K562 (cell line): ENCODE measurements around the gene DOCK7. TPM values are rescaled to one million over a fixed set of nuclear protein-coding genes. Genes with fewer than 3 reads are reported as not detected.
"Not testable (repeated sequence)": the region's sequence is repeated elsewhere in the genome, so short reads cannot be mapped to it uniquely, and the experiment has no call there.

Experiments used
- ATAC-seq: fragments of 200-7000 bp; cut with Tn5 transposase; 3 replicates; pipeline ENCODE4 v1.9.1; 2020; ENCODE audit warnings: moderate library complexity
- BruUV-seq: library from RNA; stranded (reverse); fragments of 400-500 nt; replicated peaks from 2 replicates; lab custom pipeline; 2021; lab: Mats Ljungman, UMichigan
- CTCF ChIA-PET: fragments of 300-600 bp; formaldehyde crosslinking; extraction: SDS; loops from one replicate; lab custom pipeline; 2021; ENCODE audit warnings: low intra/inter-chr PET ratio; lab: Yijun Ruan, JAX
- POLR2A ChIA-PET: fragments of 300-600, 350-650 bp; sonication (Branson Sonifier 250); formaldehyde crosslinking; extraction: SDS; loops from one replicate; lab custom pipeline; 2021; ENCODE audit warnings: antibody characterized with exemption, inconsistent platforms; lab: Yijun Ruan, JAX
- DNase-seq, 4 experiments: peaks; one replicate each; pipeline versions ENCODE4 v3.0.0 to v3.0.0-alpha.2; 2011 to 2018; ENCODE audit warnings: low spot score in 3 of 4, mixed read lengths in 3 of 4; ENCODE audit errors: extremely low read depth in 1 of 4
- FAIRE-seq: peaks from 2 replicates; lab custom pipeline; 2011; peaks lifted over from hg19 to GRCh38; lab: Jason Lieb, UNC
- H2AFZ ChIP-seq: 2 replicates; pipeline ENCODE4 v1.6.0; 2011; ENCODE audit warnings: low read depth, low read length, control low read depth, inconsistent platforms
- H3K27ac ChIP-seq: fragments of 200-600 bp; 3 replicates; pipeline ENCODE4 v1.8.0; 2011; ENCODE audit warnings: low read depth, mild to moderate bottlenecking, control low read depth, inconsistent platforms, low read length, moderate library complexity, mixed read lengths; ENCODE audit errors: extremely low read depth
- H3K27me3 ChIP-seq, 2 experiments: fragments of 300-600 bp in 1 of 2; 2 replicates in 1 of 2; 3 replicates in 1 of 2; pipeline versions ENCODE4 v1.6.0 to v1.8.0; 2011; ENCODE audit warnings: inconsistent platforms in 2 of 2, low read length in 2 of 2, mild to moderate bottlenecking in 1 of 2, mixed read lengths in 1 of 2, moderate library complexity in 1 of 2; ENCODE audit not compliant: control insufficient read depth in 2 of 2, insufficient read depth in 2 of 2
- H3K36me3 ChIP-seq: fragments of 300-600 bp; 3 replicates; pipeline ENCODE4 v1.8.0; 2011; ENCODE audit warnings: mild to moderate bottlenecking, low read length, inconsistent platforms; ENCODE audit not compliant: control insufficient read depth, insufficient read depth
- H3K4me1 ChIP-seq, 2 experiments: fragments of 200-600 bp in 1 of 2; replicated peaks in 1 of 2; 2 replicates in 1 of 2; 3 replicates in 1 of 2; pipeline versions ENCODE4 v1.5.1 to v1.8.0; 2011; ENCODE audit warnings: inconsistent platforms in 2 of 2, low read length in 2 of 2, mild to moderate bottlenecking in 1 of 2, mixed read lengths in 1 of 2, moderate library complexity in 1 of 2; ENCODE audit not compliant: control insufficient read depth in 2 of 2, insufficient read depth in 2 of 2
- H3K4me2 ChIP-seq: 2 replicates; pipeline ENCODE4 v1.6.1; 2011; ENCODE audit warnings: low read length, control low read depth, inconsistent platforms, mixed read lengths; ENCODE audit not compliant: insufficient read depth
- H3K4me3 ChIP-seq: fragments of 200-600 bp; sonication (generic), shearing (Covaris generic); 2 replicates; pipeline ENCODE4 v1.5.1; 2016; ENCODE audit warnings: control low read depth, inconsistent platforms
- H3K79me2 ChIP-seq: fragments of 200-600 bp; 3 replicates; pipeline ENCODE4 v1.8.0; 2011; ENCODE audit warnings: low read length, inconsistent platforms; ENCODE audit not compliant: control insufficient read depth, insufficient read depth
- H3K9ac ChIP-seq, 2 experiments: 2 replicates each; pipeline versions ENCODE4 v1.6.0 to v1.6.1; 2011; ENCODE audit warnings: low read depth in 2 of 2, low read length in 2 of 2, control low read depth in 1 of 2, inconsistent platforms in 1 of 2, mild to moderate bottlenecking in 1 of 2, mixed read lengths in 1 of 2; ENCODE audit not compliant: insufficient read depth in 1 of 2
- H3K9me1 ChIP-seq: one replicate; pipeline ENCODE4 v1.6.0; 2011; ENCODE audit warnings: inconsistent platforms, mild to moderate bottlenecking, low read length, moderate library complexity; ENCODE audit not compliant: control insufficient read depth, insufficient read depth
- H3K9me3 ChIP-seq: replicated peaks from 2 replicates; pipeline ENCODE4 v1.5.1; 2011; ENCODE audit warnings: low read depth, low read length, inconsistent platforms; ENCODE audit not compliant: control insufficient read depth, insufficient read depth
- H4K20me1 ChIP-seq: replicated peaks from 2 replicates; pipeline ENCODE4 v1.6.1; 2011; ENCODE audit warnings: low read length, inconsistent platforms, mixed read lengths; ENCODE audit not compliant: control insufficient read depth, insufficient read depth
- ZNF146 ChIP-seq: IDR thresholded peaks from one replicate; pipeline ENCODE4 v1.6.1; 2018; ENCODE audit warnings: missing compliant biosample characterization; ENCODE audit not compliant: unreplicated experiment
- WGBS: fragments of 100-300 bp; shearing (Covaris generic); methylation state at CpG from one replicate; pipeline ENCODE4 v1.1.6; 2016; ENCODE audit warnings: low coverage, mixed read lengths; ENCODE audit not compliant: insufficient coverage; ENCODE audit errors: missing lambda C conversion rate; 5-methylcytosine and 5-hydroxymethylcytosine counted together
- in situ Hi-C: fragments of 300-500 bp; cut with MboI; formaldehyde crosslinking; loops from 4 replicates; pipeline ENCODE4 v1.15.0; 2018; ENCODE audit warnings: inconsistent platforms, mixed read lengths
- intact Hi-C: fragments of 100-400 bp; cut with micrococcal nuclease; formaldehyde crosslinking; loops from 2 replicates; pipeline ENCODE4 v1.14.2; 2022
- polyA plus RNA-seq, 8 experiments: library from polyadenylated mRNA; depleted of rRNA in 4 of 8; stranded (reverse) in 5 of 8; unstranded in 3 of 8; fragments of >200 nt; fragmentation: Nextera tagmentation in 2 of 8; fragmentation: Illumina TruSeq in 1 of 8; extraction: Ambion mirVana in 2 of 8; extraction: Trizol in 1 of 8; gene quantifications; 2 replicates each; pipeline versions ENCODE4 v1.2.1 to v1.2.3, GENCODE V29; 2011 to 2014; ENCODE audit warnings: inconsistent platforms in 1 of 8, missing spikeins in 1 of 8
- total RNA-seq, 7 experiments: library from RNA; depleted of rRNA in 6 of 7; stranded (reverse); fragments of >200 nt in 6 of 7; fragmentation: Illumina TruSeq in 2 of 7; extraction: Trizol in 2 of 7; gene quantifications; 2 replicates each; pipeline versions ENCODE4 v1.2.1 to v1.2.3, GENCODE V29; 2011 to 2021; ENCODE audit warnings: low replicate concordance in 1 of 7

The DOCK7 gene
- total and polyA plus RNA-seq, 9 of the 15 experiments (the other 6 are each of a cell fraction or from before 2014, with no cell fraction given) = 4.9 to 35.1 (median 12.6) TPM

- H3K4me2 ChIP-seq, DNase-seq, H3K36me3 ChIP-seq, H3K27ac ChIP-seq, FAIRE-seq, H4K20me1 ChIP-seq, in situ Hi-C loops, H3K9me3 ChIP-seq, H3K9me1 ChIP-seq, intact Hi-C loops, H3K9ac ChIP-seq, H2AFZ ChIP-seq, H3K79me2 ChIP-seq, H3K4me3 ChIP-seq, CTCF ChIA-PET, BruUV-seq, POLR2A ChIA-PET, ATAC-seq, H3K4me1 ChIP-seq, H3K27me3 ChIP-seq: not testable (repeated sequence)
- WGBS = 66% methylated on average over 4 of the region's 4 CpGs
- TF ChIP-seq ZNF146 (CRISPR knock-in tag) = peak; percentile 57
Measured at GRCh38 chr1:62571517-62571916, 116.7 kb downstream of the DOCK7 start.

- H3K4me1 ChIP-seq, H3K36me3 ChIP-seq, BruUV-seq, FAIRE-seq, H3K9me3 ChIP-seq, H3K27me3 ChIP-seq, H3K9me1 ChIP-seq, DNase-seq, H3K4me3 ChIP-seq, H3K27ac ChIP-seq, H2AFZ ChIP-seq, intact Hi-C loops, ATAC-seq, H3K4me2 ChIP-seq, H4K20me1 ChIP-seq, in situ Hi-C loops, H3K9ac ChIP-seq, CTCF ChIA-PET, H3K79me2 ChIP-seq: not testable (repeated sequence)
- WGBS = 18% methylated on average over 1 of the region's 1 CpG
- POLR2A ChIA-PET = interaction anchor here (0.6 to 1.5 kb wide), 3 partner anchors 11 to 340 kb away, joined by 3 to 6 read pairs (median 3); no protein-coding TSS in a partner anchor
Measured at GRCh38 chr1:62567926-62568325, 120.3 kb downstream of the DOCK7 start.
